ENCODE data around the gene UTS2B.

UTS2B gene

GRCh38 chr3:191329654-191330529 lies at the start of gene UTS2B:
TSS of gene UTS2B (minus strand) at chr3:191330526. CDS start at chr3:191282189, 48,337 bp downstream.
- peak in 1 of 3 experiments; percentile 1 for DNase-seq (ENCODE audit: low read depth in 3 of 3)

- DNase-seq (ENCODE audit: low read depth in 3 of 3) = no peak
Measured at GRCh38 chr3:191380001-191380400, 49.7 kb upstream of the UTS2B start.

- DNase-seq (ENCODE audit: low read depth in 3 of 3) = no peak
Measured at GRCh38 chr3:191379446-191379845, 49.1 kb upstream of the UTS2B start.

GRCh38 chr3:191378142-191378812 lies 48.0 kb upstream of the UTS2B start:
- DNase-seq (ENCODE audit: low read depth in 3 of 3) = no peak

GRCh38 chr3:191376516-191377141 lies 46.3 kb upstream of the UTS2B start:
- DNase-seq (ENCODE audit: low read depth in 3 of 3) = no peak

GRCh38 chr3:191373327-191373726 lies 43.0 kb upstream of the UTS2B start:
- no peak for DNase-seq (ENCODE audit: low read depth in 3 of 3)

GRCh38 chr3:191372122-191372521 lies 41.8 kb upstream of the UTS2B start:
- no peak for DNase-seq (ENCODE audit: low read depth in 3 of 3)

- DNase-seq (ENCODE audit: low read depth in 3 of 3) = no peak
Measured at GRCh38 chr3:191369616-191370010, 39.3 kb upstream of the UTS2B start.

GRCh38 chr3:191368755-191369615 lies 38.7 kb upstream of the UTS2B start:
- no peak for DNase-seq (ENCODE audit: low read depth in 3 of 3)

- no peak for DNase-seq (ENCODE audit: low read depth in 3 of 3)
Measured at GRCh38 chr3:191366675-191367074, 36.3 kb upstream of the UTS2B start.

- no peak for DNase-seq (ENCODE audit: low read depth in 3 of 3)
Measured at GRCh38 chr3:191363221-191363620, 32.9 kb upstream of the UTS2B start.

- DNase-seq (ENCODE audit: low read depth in 3 of 3) = no peak
Measured at GRCh38 chr3:191362524-191363090, 32.3 kb upstream of the UTS2B start.

GRCh38 chr3:191362037-191362436 lies 31.7 kb upstream of the UTS2B start:
- no peak for DNase-seq (ENCODE audit: low read depth in 3 of 3)

- DNase-seq (ENCODE audit: low read depth in 3 of 3) = no peak
Measured at GRCh38 chr3:191361456-191361855, 31.1 kb upstream of the UTS2B start.

GRCh38 chr3:191360620-191361019 lies 30.3 kb upstream of the UTS2B start:
- DNase-seq (ENCODE audit: low read depth in 3 of 3) = no peak

GRCh38 chr3:191358929-191359328 lies 28.6 kb upstream of the UTS2B start:
- no peak for DNase-seq (ENCODE audit: low read depth in 3 of 3)

- DNase-seq (ENCODE audit: low read depth in 3 of 3) = no peak
Measured at GRCh38 chr3:191357909-191358308, 27.6 kb upstream of the UTS2B start.

- DNase-seq (ENCODE audit: low read depth in 3 of 3) = no peak
Measured at GRCh38 chr3:191356631-191357439, 26.5 kb upstream of the UTS2B start.

- DNase-seq (ENCODE audit: low read depth in 3 of 3) = no peak
Measured at GRCh38 chr3:191355406-191355805, 25.1 kb upstream of the UTS2B start.

GRCh38 chr3:191353022-191353777 lies 22.9 kb upstream of the UTS2B start:
- DNase-seq (ENCODE audit: low read depth in 3 of 3) = no peak
